Right lobe of liver (tissue), 4 donors: Measurements from ENCODE around the gene NAGPA.

ENCODE experiments used
- POLR2A ChIP-seq: fragments of 450-650 bp; IDR thresholded peaks from one replicate; pipeline ENCODE4 v1.6.1; 2017; ENCODE audit warnings: antibody characterized with exemption, mild to moderate bottlenecking
- TF ChIP-seq, protein P1 (sequence below), 4 donors: fragments of 200-600 bp in 3 of 4; fragments of 450-650 bp in 1 of 4; IDR thresholded peaks; one replicate each; pipeline versions ENCODE4 v1.5.1 to v1.8.0; 2016 to 2022; ENCODE audit warnings: antibody characterized with exemption in 4 of 4, mild to moderate bottlenecking in 2 of 4
- donor health status: DM: no; HTN: no; CAD: no.
- donor health status: DM: no; HTN: no; CAD: no.
- donor health status: DM: no; HTN: yes; CAD: no.

DNA sequence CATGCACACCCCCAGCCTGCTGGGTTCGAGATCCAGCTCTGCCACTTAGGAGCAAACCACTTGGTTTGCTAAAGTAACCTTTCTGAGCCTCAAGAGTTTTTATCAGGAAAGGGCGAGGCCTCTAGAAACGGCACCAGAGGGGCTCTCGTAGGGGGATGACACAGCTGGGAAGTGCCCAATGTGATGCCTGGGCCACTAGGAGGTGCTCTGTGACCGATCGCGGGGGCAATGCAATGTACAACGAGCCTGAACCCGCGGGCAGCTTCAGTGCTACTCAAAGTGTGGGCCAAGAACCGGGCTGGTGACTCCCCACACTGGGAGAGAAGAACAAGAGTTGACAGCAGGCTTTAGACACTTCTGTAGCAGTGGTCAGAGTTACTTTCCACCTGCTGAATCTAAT lies 22.6 kb upstream of the NAGPA start:
- TF ChIP-seq POLR2A, result no peak
- TF ChIP-seq, protein P1, sequence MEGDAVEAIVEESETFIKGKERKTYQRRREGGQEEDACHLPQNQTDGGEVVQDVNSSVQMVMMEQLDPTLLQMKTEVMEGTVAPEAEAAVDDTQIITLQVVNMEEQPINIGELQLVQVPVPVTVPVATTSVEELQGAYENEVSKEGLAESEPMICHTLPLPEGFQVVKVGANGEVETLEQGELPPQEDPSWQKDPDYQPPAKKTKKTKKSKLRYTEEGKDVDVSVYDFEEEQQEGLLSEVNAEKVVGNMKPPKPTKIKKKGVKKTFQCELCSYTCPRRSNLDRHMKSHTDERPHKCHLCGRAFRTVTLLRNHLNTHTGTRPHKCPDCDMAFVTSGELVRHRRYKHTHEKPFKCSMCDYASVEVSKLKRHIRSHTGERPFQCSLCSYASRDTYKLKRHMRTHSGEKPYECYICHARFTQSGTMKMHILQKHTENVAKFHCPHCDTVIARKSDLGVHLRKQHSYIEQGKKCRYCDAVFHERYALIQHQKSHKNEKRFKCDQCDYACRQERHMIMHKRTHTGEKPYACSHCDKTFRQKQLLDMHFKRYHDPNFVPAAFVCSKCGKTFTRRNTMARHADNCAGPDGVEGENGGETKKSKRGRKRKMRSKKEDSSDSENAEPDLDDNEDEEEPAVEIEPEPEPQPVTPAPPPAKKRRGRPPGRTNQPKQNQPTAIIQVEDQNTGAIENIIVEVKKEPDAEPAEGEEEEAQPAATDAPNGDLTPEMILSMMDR (IDR thresholded peaks at IDR 0.05), result peak in 3 of 4 donors; percentile 7 to 23 (median 12)
